CD4-positive, alpha-beta T cell treated with Interleukin-1 beta for 1 hour (primary cell): Measurements from ENCODE around the gene TLR10.
"Not testable (repeated sequence)": the region's sequence is repeated elsewhere in the genome, so short reads cannot be mapped to it uniquely, and the experiment has no call there.

Experiments
- DNase-seq, 2 donors: peaks; one replicate each; pipeline ENCODE4 v3.0.0-alpha.2; 2020 to 2022

The TLR10 gene, protein sequence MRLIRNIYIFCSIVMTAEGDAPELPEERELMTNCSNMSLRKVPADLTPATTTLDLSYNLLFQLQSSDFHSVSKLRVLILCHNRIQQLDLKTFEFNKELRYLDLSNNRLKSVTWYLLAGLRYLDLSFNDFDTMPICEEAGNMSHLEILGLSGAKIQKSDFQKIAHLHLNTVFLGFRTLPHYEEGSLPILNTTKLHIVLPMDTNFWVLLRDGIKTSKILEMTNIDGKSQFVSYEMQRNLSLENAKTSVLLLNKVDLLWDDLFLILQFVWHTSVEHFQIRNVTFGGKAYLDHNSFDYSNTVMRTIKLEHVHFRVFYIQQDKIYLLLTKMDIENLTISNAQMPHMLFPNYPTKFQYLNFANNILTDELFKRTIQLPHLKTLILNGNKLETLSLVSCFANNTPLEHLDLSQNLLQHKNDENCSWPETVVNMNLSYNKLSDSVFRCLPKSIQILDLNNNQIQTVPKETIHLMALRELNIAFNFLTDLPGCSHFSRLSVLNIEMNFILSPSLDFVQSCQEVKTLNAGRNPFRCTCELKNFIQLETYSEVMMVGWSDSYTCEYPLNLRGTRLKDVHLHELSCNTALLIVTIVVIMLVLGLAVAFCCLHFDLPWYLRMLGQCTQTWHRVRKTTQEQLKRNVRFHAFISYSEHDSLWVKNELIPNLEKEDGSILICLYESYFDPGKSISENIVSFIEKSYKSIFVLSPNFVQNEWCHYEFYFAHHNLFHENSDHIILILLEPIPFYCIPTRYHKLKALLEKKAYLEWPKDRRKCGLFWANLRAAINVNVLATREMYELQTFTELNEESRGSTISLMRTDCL

GRCh38 chr4:38782452-38783108, at the start of gene TLR10:
TLR10 (minus strand) TSS chr4:38782990; CDS start chr4:38775590, 7,400 bp downstream.
- DNase-seq: peak; percentile 55 to 58

DNA sequence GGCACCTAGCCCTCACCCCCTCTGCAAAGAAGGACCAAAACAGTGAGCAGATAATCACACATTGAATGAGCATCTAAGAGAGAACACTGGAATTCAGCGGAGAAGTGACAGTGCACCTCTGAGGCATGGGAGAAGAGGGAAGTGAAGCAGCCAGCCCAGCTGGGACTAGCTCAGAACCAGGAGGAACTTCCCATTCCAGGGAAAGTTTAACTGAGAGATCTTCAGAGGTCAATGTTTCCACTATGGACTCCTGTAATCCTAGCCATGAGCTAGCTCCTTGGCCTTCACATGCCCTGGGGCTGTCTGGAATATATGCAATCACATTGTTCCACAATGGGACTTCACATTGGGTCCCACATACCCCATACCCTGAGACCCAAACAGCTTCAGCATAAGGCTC, 49.4 kb upstream of the TLR10 start:
- no peak for DNase-seq

- no peak for DNase-seq
Observed at GRCh38 chr4:38831653-38832052, 48.9 kb upstream of the TLR10 start.

GRCh38 chr4:38829237-38829636, 46.4 kb upstream of the TLR10 start:
- no peak for DNase-seq

- no peak for DNase-seq
Observed at GRCh38 chr4:38823766-38824165, 41.0 kb upstream of the TLR10 start.

GRCh38 chr4:38822748-38823303, 40.0 kb upstream of the TLR10 start:
- no peak for DNase-seq

- DNase-seq: no peak
Observed at GRCh38 chr4:38821739-38822138, 38.9 kb upstream of the TLR10 start.

- no peak for DNase-seq
Observed at GRCh38 chr4:38820329-38821061, 37.7 kb upstream of the TLR10 start.

DNA sequence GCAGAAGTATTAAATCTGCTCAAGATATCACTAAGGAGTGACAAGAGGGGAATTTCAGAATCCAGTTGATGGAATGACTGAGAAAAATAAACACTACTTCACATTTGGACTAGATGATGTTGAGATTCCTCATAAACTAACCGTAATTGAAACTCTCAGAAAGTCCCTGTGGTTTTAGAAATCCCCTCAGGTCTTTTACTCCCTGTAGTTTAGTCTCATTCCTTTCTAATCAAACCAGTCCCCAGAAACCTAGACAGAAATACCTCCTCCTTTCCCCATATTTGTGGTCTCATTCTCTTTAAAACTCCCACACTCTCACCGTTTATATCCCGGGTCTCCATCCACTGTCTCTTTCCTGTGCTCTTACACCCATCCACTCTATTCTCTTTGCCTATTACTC, 36.8 kb upstream of the TLR10 start:
- no peak for DNase-seq

- DNase-seq: no peak
Observed at GRCh38 chr4:38818441-38818976, 35.7 kb upstream of the TLR10 start.

GRCh38 chr4:38815885-38816782, 33.3 kb upstream of the TLR10 start:
- DNase-seq: no peak

DNA sequence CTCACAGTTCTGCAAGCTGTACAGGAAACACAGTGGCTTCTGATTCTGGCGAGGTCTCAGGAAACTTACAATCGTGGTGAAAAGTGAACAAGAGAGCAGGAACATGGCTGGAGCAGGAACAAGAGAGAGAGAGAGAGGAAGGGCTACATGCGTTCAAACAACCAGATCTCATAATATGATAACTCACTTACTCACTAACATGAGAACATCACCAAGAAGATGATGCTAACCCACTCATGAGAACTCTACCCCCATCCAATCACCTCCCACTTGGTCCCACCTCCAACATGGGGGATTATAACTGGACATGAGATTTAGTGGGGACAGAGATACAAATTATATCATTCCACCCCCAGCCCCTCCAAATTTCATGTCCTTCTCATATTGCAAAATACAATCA, 31.6 kb upstream of the TLR10 start:
- no peak for DNase-seq

GRCh38 chr4:38811297-38811696, 28.5 kb upstream of the TLR10 start:
- no peak for DNase-seq

DNA sequence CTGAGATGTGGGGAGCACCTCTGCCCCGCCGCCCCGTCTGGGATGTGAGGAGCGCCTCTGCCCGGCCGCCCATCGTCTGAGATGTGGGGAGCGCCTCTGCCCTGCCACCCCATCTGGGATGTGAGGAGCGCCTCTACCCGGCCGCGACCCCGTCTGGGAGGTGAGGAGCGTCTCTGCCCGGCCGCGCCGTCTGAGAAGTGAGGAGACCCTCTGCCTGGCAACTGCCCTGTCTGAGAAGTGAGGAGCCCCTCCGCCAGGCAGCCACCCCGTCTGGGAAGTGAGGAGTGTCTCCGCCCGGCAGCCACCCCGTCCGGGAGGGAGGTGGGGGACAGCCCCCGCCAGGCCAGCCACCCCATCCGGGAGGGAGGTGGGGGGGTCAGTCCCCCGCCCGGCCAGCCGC, 24.7 kb upstream of the TLR10 start:
- not testable (repeated sequence) for DNase-seq

- not testable (repeated sequence) for DNase-seq
Observed at GRCh38 chr4:38806251-38806650, 23.5 kb upstream of the TLR10 start.

- DNase-seq: peak; percentile 26 to 55
Observed at GRCh38 chr4:38805530-38806145, 22.8 kb upstream of the TLR10 start.

- peak; percentile 33 to 71 for DNase-seq
Observed at GRCh38 chr4:38804654-38805295, 22.0 kb upstream of the TLR10 start, which contains the start of gene TLR1. TLR1 (minus strand) TSS chr4:38804791; CDS start chr4:38798831, 5,960 bp downstream.

DNA sequence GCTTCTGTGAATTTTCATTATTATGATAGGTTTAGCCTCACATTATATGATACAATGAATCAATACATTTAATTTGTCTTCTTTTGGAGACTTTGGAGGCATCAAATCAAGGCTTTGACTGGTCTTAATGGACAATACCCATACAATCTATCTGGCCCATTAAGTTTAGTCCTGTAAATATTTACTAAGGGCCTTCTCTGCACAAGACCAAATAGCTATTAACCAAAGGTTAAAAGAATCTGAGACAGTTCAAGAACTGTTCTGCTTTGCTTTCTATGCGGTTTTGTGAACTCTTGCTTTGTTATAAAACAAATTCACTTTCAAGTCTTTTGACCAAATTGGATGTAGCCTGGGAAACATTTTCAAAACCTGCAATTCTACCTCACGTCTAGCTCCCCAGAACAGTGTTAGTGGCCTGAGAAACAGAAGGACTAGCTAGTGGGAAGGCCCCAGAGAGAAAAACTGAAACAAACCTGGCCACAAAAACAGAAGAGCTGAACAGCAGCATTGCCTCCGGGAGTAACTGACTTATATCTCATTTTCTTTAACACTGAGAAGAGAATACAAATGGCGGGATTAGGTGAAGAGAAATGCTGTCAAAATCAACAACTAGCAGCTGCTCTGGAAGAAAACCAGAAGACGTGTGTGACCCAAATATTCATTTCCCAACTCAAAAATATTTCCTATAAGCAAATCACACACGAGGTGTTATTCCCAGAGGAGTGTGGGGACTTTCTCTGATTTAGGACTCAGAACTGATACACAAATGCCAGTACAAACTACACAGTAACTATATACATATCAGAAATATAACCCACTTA, 21.3 kb upstream of the TLR10 start:
- peak; percentile 19 for DNase-seq
